A549 treated with Mapracorat at 1 μM for 4 hours (cell line): ENCODE data around the gene OR5L2. TPM values are rescaled to one million over a fixed set of nuclear protein-coding genes. Genes with fewer than 3 reads are reported as not detected.

ENCODE experiments used
- total RNA-seq: library from RNA; stranded (reverse); fragments of 200-300 nt; extraction: Qiagen RNA extraction; gene quantifications from 5 replicates; pipeline ENCODE4 v1.2.3, GENCODE V29; 2022

OR5L2 gene
- not detected in 5 replicates for total RNA-seq

GRCh38 chr11:55826919-55827318 is at the start of gene OR5L2:
OR5L2 (plus strand) TSS chr11:55827219; CDS start chr11:55827219, 0 bp downstream.

GRCh38 chr11:55795256-55795655 is 31.8 kb upstream of the OR5L2 start, which contains the start of gene OR5D14:
OR5D14 (plus strand) TSS chr11:55795556; CDS start chr11:55795556, 0 bp downstream.

GRCh38 chr11:55811067-55811466 is 16.0 kb upstream of the OR5L2 start, which contains the start of gene OR5L1:
OR5L1 (plus strand) TSS chr11:55811367; CDS start chr11:55811467, 100 bp downstream.

GRCh38 chr11:55819330-55819729 is 7.7 kb upstream of the OR5L2 start, which contains the start of gene OR5D18:
OR5D18 (plus strand) TSS chr11:55819630; CDS start chr11:55819630, 0 bp downstream.

GRCh38 chr11:55838452-55838851 is 11.4 kb downstream of the OR5L2 start, which contains the start of gene OR5D16:
OR5D16 (plus strand) TSS chr11:55838752; CDS start chr11:55838752, 0 bp downstream.

Other genes with a start within 250 kb of the OR5L2 start
- gene OR4C11, start 219.6 kb upstream of the OR5L2 start, total RNA-seq: not detected in 5 replicates
- gene OR4P4, start 192.1 kb upstream of the OR5L2 start, total RNA-seq: not detected in 5 replicates
- not detected in 5 replicates for gene OR4S2, start 178.9 kb upstream of the OR5L2 start, total RNA-seq
- not detected in 5 replicates for gene OR4C6, start 165.0 kb upstream of the OR5L2 start, total RNA-seq
- not detected in 5 replicates for gene OR5D13, start 53.8 kb upstream of the OR5L2 start, total RNA-seq
- gene OR5D14, start 31.7 kb upstream of the OR5L2 start, total RNA-seq: not detected in 5 replicates
- not detected in 5 replicates for gene OR5L1, start 15.9 kb upstream of the OR5L2 start, total RNA-seq
- not detected in 5 replicates for gene OR5D18, start 7.6 kb upstream of the OR5L2 start, total RNA-seq
- gene OR5D16, start 11.5 kb downstream of the OR5L2 start, total RNA-seq: not detected in 5 replicates
- gene TRIM51, start 56.1 kb downstream of the OR5L2 start, total RNA-seq: not detected in 5 replicates
- gene OR5W2, start 87.4 kb downstream of the OR5L2 start, total RNA-seq: not detected in 5 replicates
- not detected in 5 replicates for gene OR5I1, start 109.2 kb downstream of the OR5L2 start, total RNA-seq
- gene OR10AG1, start 142.7 kb downstream of the OR5L2 start, total RNA-seq: not detected in 5 replicates
- gene OR5F1, start 167.4 kb downstream of the OR5L2 start, total RNA-seq: not detected in 5 replicates
- not detected in 5 replicates for gene OR5AS1, start 200.4 kb downstream of the OR5L2 start, total RNA-seq